GM12878 (cell line): ENCODE data around the gene SOBP.

Source experiments
- CBX3 ChIP-seq: fragments of 200-600 bp; sonication (generic); IDR thresholded peaks from 2 replicates; pipeline ENCODE4 v1.6.1; 2016; ENCODE audit warnings: low read depth, borderline replicate concordance
- CTCF ChIP-seq, 3 experiments: IDR thresholded peaks in 2 of 3; conservative IDR thresholded peaks in 1 of 3; 2 replicates each; pipeline ENCODE4 v1.5.1; 2011; ENCODE audit warnings: low read depth in 3 of 3, low read length in 3 of 3, mild to moderate bottlenecking in 3 of 3, control low read depth in 2 of 3, moderate library complexity in 2 of 3, inconsistent platforms in 1 of 3, mixed read lengths in 1 of 3; ENCODE audit not compliant: control insufficient read depth in 2 of 3, insufficient read depth in 1 of 3; ENCODE audit errors: extremely low read depth in 1 of 3
- EZH2 ChIP-seq: IDR thresholded peaks from 2 replicates; pipeline ENCODE4 v1.6.1; 2012; ENCODE audit warnings: low read depth, mild to moderate bottlenecking, control low read depth, inconsistent platforms, low read length, borderline replicate concordance; ENCODE audit not compliant: control insufficient read depth
- GATAD2B ChIP-seq: fragments of 450-650 bp; conservative IDR thresholded peaks from 2 replicates; pipeline ENCODE4 v1.6.1; 2017; ENCODE audit warnings: low read depth, mild to moderate bottlenecking, moderate library complexity
- NFYB ChIP-seq: IDR thresholded peaks from 2 replicates; pipeline ENCODE4 v1.6.1; 2011; ENCODE audit warnings: low read depth, mild to moderate bottlenecking, low read length, improper control_type of control experiment, moderate library complexity; ENCODE audit not compliant: insufficient read depth
- POLR2A ChIP-seq: IDR thresholded peaks from 2 replicates; pipeline ENCODE4 v1.6.1; 2011; ENCODE audit warnings: low read depth, mild to moderate bottlenecking, low read length
- TBL1XR1 ChIP-seq: IDR thresholded peaks from 2 replicates; pipeline ENCODE4 v1.6.1; 2012; ENCODE audit warnings: low read depth, low read length, improper control_type of control experiment
- YBX1 ChIP-seq: fragments of 450-650 bp; IDR thresholded peaks from 2 replicates; pipeline ENCODE4 v1.6.1; 2016; ENCODE audit warnings: antibody characterized with exemption
- ZNF274 ChIP-seq: IDR thresholded peaks from one replicate; pipeline ENCODE4 v1.8.0; 2011; ENCODE audit not compliant: insufficient read length, insufficient read depth
- TF ChIP-seq, protein P1 (sequence below): IDR thresholded peaks from 2 replicates; pipeline ENCODE4 v1.6.1; 2012; ENCODE audit warnings: low read depth, low read length, improper control_type of control experiment
- TF ChIP-seq, protein P2 (sequence below): fragments of 450-650 bp; IDR thresholded peaks from 2 replicates; pipeline ENCODE4 v1.6.1; 2016; ENCODE audit warnings: mild to moderate bottlenecking

DNA sequence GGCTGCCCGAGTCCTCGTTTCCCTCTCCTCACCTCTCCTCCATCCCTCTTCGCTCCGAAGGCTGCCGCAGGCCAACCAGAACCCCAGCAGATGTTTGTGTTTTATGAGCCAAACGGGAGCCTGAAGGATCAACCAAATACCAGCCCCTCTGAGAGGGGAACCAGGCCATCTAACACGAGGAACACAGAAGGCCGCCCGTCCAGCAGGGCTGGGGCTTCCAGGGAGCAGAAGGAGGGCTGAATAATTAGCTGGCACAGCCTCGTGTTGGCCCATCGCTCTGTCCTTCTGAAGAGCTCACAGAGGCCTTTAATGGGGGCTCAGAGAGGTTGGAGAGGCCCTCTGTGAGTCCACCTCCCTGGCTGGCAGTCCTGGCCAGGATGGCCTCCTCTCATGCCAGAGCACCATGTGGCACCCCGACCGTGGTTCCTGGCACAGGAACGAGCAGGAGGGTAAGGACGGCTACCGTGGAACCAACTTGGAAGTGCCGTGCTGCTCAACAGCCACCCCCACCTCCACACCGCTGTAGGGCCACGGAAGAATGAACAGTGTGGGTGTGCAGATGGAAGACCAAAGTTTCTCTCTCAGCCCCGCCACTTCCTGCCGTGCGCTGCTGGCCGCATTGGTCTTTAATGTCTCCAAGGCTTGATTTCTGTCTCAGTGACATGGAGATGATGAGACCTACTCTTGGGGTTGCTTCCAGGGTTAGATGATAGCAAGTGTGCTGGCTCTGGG, 179.0 kb downstream of the SOBP start:
- TF ChIP-seq TBL1XR1 = peak; percentile 30; the same call in 1 of the 2 replicates
- TF ChIP-seq EZH2 = no peak
- no peak for TF ChIP-seq ZNF274
- no peak for TF ChIP-seq CTCF (IDR thresholded peaks at IDR 0.05 in 2 of 3, conservative IDR thresholded peaks at IDR 0.05 in 1 of 3; ENCODE audit: control insufficient read depth in 2 of 3, extremely low read depth in 1 of 3, insufficient read depth in 1 of 3, low read depth in 3 of 3, low read length in 3 of 3)
- TF ChIP-seq, protein P1, sequence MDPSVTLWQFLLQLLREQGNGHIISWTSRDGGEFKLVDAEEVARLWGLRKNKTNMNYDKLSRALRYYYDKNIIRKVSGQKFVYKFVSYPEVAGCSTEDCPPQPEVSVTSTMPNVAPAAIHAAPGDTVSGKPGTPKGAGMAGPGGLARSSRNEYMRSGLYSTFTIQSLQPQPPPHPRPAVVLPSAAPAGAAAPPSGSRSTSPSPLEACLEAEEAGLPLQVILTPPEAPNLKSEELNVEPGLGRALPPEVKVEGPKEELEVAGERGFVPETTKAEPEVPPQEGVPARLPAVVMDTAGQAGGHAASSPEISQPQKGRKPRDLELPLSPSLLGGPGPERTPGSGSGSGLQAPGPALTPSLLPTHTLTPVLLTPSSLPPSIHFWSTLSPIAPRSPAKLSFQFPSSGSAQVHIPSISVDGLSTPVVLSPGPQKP = no peak
- no peak for TF ChIP-seq GATAD2B
- TF ChIP-seq, protein P2, sequence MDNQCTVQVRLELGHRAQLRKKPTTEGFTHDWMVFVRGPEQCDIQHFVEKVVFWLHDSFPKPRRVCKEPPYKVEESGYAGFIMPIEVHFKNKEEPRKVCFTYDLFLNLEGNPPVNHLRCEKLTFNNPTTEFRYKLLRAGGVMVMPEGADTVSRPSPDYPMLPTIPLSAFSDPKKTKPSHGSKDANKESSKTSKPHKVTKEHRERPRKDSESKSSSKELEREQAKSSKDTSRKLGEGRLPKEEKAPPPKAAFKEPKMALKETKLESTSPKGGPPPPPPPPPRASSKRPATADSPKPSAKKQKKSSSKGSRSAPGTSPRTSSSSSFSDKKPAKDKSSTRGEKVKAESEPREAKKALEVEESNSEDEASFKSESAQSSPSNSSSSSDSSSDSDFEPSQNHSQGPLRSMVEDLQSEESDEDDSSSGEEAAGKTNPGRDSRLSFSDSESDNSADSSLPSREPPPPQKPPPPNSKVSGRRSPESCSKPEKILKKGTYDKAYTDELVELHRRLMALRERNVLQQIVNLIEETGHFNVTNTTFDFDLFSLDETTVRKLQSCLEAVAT = no peak
- no peak for TF ChIP-seq NFYB
- no peak for TF ChIP-seq YBX1
- peak; percentile 52 for TF ChIP-seq POLR2A
- TF ChIP-seq CBX3 = no peak
